Loucy (cell line): ENCODE results near the gene HSD17B13.
A peak's percentile ranks its signal among the peaks of the same experiment; 100 is the strongest.
"Not testable (repeated sequence)": the region's sequence is repeated elsewhere in the genome, so short reads cannot be mapped to it uniquely, and the experiment has no call there.

Experiments
- H2AFZ ChIP-seq: fragments of 200-600 bp; sonication (generic); 2 replicates; pipeline ENCODE4 v1.6.0; 2016; ENCODE audit warnings: antibody characterized with exemption, mild to moderate bottlenecking, low read length, moderate library complexity
- H3F3A ChIP-seq: fragments of 200-600 bp; 2 replicates; pipeline ENCODE4 v1.6.0; 2016; ENCODE audit warnings: antibody characterized with exemption, low read depth, mild to moderate bottlenecking
- H3K27me3 ChIP-seq: fragments of 200-600 bp; sonication (generic); 2 replicates; pipeline ENCODE4 v1.6.1; 2014; ENCODE audit warnings: low read length, mild to moderate bottlenecking; ENCODE audit not compliant: insufficient read depth, poor library complexity, severe bottlenecking
- H3K36me3 ChIP-seq: fragments of 200-600 bp; sonication (generic); 2 replicates; pipeline ENCODE4 v1.6.1; 2016; ENCODE audit warnings: low read length; ENCODE audit not compliant: insufficient read depth
- H3K4me1 ChIP-seq: fragments of 200-600 bp; sonication (generic); 2 replicates; pipeline ENCODE4 v1.5.1; 2014; ENCODE audit warnings: low read length, mild to moderate bottlenecking; ENCODE audit not compliant: insufficient read depth, poor library complexity, severe bottlenecking
- H3K4me2 ChIP-seq: fragments of 200-600 bp; sonication (generic); 2 replicates; pipeline ENCODE4 v1.6.0; 2014; ENCODE audit warnings: antibody characterized with exemption, low read length, low read depth, mild to moderate bottlenecking; ENCODE audit not compliant: poor library complexity, severe bottlenecking
- H3K4me3 ChIP-seq: fragments of 200-600 bp; sonication (generic); 2 replicates; pipeline ENCODE4 v1.5.1; 2014; ENCODE audit warnings: low read length, mild to moderate bottlenecking, mixed read lengths; ENCODE audit not compliant: poor library complexity, severe bottlenecking
- H3K79me2 ChIP-seq: fragments of 200-600 bp; sonication (generic); 2 replicates; pipeline ENCODE4 v1.6.1; 2014; ENCODE audit warnings: low read length; ENCODE audit not compliant: insufficient read depth
- H3K9ac ChIP-seq: fragments of 200-600 bp; sonication (generic); 2 replicates; pipeline ENCODE4 v1.6.0; 2014; ENCODE audit warnings: mild to moderate bottlenecking, low read depth, low read length, moderate library complexity; ENCODE audit not compliant: poor library complexity, severe bottlenecking
- H3K9me2 ChIP-seq: fragments of 200-600 bp; sonication (generic); replicated peaks from 2 replicates; pipeline ENCODE4 v1.6.1; 2016; ENCODE audit warnings: low read depth, low read length, mixed read lengths
- H3K9me3 ChIP-seq: fragments of 200-600 bp; sonication (generic); 2 replicates; pipeline ENCODE4 v1.6.1; 2014; ENCODE audit warnings: mild to moderate bottlenecking, antibody characterized with exemption, low read length, low read depth; ENCODE audit not compliant: insufficient read depth
- H4K20me1 ChIP-seq: fragments of 200-600 bp; sonication (generic); 2 replicates; pipeline ENCODE4 v1.6.0; 2014; ENCODE audit warnings: antibody characterized with exemption, low read length, mild to moderate bottlenecking; ENCODE audit not compliant: insufficient read depth, poor library complexity, severe bottlenecking
- EZH2phosphoT487 ChIP-seq: fragments of 200-600 bp; IDR thresholded peaks from 2 replicates; pipeline ENCODE4 v1.6.1; 2018; ENCODE audit warnings: antibody characterized with exemption, mild to moderate bottlenecking, moderate library complexity, borderline replicate concordance
- TF ChIP-seq, protein P1 (sequence below): fragments of 200-600 bp; sonication (generic); conservative IDR thresholded peaks from 2 replicates; pipeline ENCODE4 v1.5.1; 2014; ENCODE audit warnings: mild to moderate bottlenecking, antibody characterized with exemption, low read length

The HSD17B13 gene

DNA sequence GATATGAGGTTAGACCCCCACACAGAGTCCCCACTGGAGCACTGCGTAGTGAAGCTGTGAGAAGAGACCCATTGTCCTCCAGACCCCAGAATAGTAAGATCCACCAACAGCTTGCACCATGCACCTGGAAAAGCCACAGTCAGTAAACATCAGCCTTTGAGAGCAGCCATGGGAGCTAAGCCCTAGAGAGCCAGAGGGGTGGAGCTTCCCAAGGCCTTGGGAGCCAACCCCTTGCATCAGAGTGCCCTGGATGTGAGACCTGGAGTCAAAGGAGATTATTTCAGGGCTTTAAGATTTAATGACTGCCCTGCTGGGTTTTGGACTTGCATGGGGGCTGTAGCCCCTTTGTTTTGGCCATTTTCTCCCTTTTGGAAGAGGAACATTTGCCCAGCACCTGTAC lies 35.7 kb downstream of the HSD17B13 start:
- no peak overlapping the region for H3K4me2 ChIP-seq
- no peak overlapping the region for H2AFZ ChIP-seq
- peaks cover 4% of the 10 kb centered on the region; the same call in 1 of the 2 replicates for H3K9me3 ChIP-seq
- H3K9ac ChIP-seq: no peak overlapping the region
- no peaks in the 10 kb centered on the region for H3K27me3 ChIP-seq
- no peaks in the 10 kb centered on the region for H3K9me2 ChIP-seq
- H3K4me1 ChIP-seq: no peaks in the 10 kb centered on the region
- H3K4me3 ChIP-seq: no peak overlapping the region
- no peaks in the 10 kb centered on the region for H3K36me3 ChIP-seq
- H3K79me2 ChIP-seq: no peaks in the 10 kb centered on the region
- TF ChIP-seq EZH2phosphoT487: no peak
- TF ChIP-seq, protein P1, sequence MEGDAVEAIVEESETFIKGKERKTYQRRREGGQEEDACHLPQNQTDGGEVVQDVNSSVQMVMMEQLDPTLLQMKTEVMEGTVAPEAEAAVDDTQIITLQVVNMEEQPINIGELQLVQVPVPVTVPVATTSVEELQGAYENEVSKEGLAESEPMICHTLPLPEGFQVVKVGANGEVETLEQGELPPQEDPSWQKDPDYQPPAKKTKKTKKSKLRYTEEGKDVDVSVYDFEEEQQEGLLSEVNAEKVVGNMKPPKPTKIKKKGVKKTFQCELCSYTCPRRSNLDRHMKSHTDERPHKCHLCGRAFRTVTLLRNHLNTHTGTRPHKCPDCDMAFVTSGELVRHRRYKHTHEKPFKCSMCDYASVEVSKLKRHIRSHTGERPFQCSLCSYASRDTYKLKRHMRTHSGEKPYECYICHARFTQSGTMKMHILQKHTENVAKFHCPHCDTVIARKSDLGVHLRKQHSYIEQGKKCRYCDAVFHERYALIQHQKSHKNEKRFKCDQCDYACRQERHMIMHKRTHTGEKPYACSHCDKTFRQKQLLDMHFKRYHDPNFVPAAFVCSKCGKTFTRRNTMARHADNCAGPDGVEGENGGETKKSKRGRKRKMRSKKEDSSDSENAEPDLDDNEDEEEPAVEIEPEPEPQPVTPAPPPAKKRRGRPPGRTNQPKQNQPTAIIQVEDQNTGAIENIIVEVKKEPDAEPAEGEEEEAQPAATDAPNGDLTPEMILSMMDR: no peak
- no peaks in the 10 kb centered on the region for H3F3A ChIP-seq
- H4K20me1 ChIP-seq: no peaks in the 10 kb centered on the region

DNA sequence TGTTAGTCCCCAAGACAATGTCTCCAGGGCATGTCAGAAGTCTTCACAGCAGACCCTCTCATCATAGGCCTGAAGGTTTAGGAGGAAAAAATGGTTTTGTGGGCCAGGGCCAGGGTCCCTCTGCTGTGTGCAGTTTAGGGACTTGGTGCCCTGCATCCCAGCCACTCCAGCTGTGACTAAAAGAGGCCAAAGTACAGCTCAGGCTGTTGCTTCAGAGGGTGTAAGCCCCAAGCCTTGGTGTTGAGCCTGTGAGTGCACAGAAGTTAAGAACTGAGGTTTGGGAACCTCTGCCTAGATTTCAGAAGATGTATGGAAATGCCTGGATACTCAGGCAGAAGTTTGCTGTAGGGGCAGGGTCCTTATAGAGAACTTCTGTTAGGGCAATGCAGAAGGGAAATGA lies 38.4 kb downstream of the HSD17B13 start:
- not testable (repeated sequence) for H3K9me2 ChIP-seq, H3F3A ChIP-seq, H4K20me1 ChIP-seq, H3K4me2 ChIP-seq, H3K4me3 ChIP-seq, H3K36me3 ChIP-seq, H3K4me1 ChIP-seq, H2AFZ ChIP-seq, H3K79me2 ChIP-seq, H3K27me3 ChIP-seq, H3K9me3 ChIP-seq, H3K9ac ChIP-seq

DNA sequence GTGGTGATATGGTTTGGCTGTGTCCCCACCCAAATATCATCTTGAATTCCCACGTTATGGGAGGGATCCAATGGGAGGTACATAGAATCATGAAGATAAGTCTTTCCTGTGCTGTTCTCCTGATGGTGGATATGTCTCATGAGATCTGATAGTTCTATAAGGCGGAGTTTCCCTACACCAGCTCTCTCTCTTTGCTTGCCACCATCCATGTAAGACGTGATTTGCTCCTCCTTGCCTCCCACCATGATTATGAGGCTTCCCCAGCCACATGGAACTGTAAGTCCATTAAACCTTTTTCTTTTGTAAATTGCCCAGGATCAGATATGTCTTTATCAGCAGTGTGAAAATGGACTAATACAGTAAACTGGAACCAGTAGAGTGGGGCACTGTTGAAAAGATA lies 39.5 kb downstream of the HSD17B13 start:
- no peak overlapping the region for H3K4me2 ChIP-seq
- no peak for TF ChIP-seq EZH2phosphoT487
- TF ChIP-seq, protein P1: no peak
- H2AFZ ChIP-seq: no peak overlapping the region

DNA sequence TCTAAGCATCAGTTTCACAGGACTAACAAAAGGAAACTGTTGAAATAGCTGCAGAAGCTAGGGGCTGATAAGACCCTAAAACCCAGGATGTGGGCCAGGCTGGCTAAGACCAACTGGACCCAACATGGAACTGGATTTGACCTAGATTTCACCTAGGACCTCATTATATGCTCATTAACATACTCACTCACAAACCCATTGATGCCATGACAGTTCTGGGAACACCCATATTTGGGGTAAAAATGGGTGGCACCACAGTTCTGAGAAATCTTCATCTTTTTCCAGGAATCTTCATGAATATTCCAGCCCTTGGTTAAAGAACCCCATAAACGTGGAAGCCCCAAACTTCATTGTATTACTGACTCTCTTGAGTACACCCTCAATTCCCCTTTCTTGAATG lies 41.1 kb downstream of the HSD17B13 start:
- Histone ChIP-seq H3K9me3 (peaks cover 4% of the 10 kb centered on the region; the same call in 1 of the 2 replicates), H3K4me2 (no peak overlapping the region), H3K4me1 (peaks cover 3% of the 10 kb centered on the region), H3K9ac (no peak overlapping the region), H3K79me2 (no peaks in the 10 kb centered on the region), H3K27me3 (no peaks in the 10 kb centered on the region), H4K20me1 (no peaks in the 10 kb centered on the region), H3K4me3 (no peak overlapping the region), H3K36me3 (no peaks in the 10 kb centered on the region), H2AFZ (peak overlapping the region; percentile 64), H3F3A (no peaks in the 10 kb centered on the region), H3K9me2 (no peaks in the 10 kb centered on the region)
- TF ChIP-seq, protein P1: no peak
- no peak for TF ChIP-seq EZH2phosphoT487

More for the DNA sequence above, 39.5 kb downstream of the HSD17B13 start:
- H3K36me3 ChIP-seq: no peaks in the 10 kb centered on the region
- peaks cover 3% of the 10 kb centered on the region for H3K4me1 ChIP-seq
- no peak overlapping the region for H3K9ac ChIP-seq
- no peaks in the 10 kb centered on the region for H4K20me1 ChIP-seq
- no peak overlapping the region for H3K4me3 ChIP-seq
- no peaks in the 10 kb centered on the region for H3F3A ChIP-seq
- peaks cover 4% of the 10 kb centered on the region; the same call in 1 of the 2 replicates for H3K9me3 ChIP-seq
- no peaks in the 10 kb centered on the region for H3K79me2 ChIP-seq
- H3K27me3 ChIP-seq: no peaks in the 10 kb centered on the region
- no peaks in the 10 kb centered on the region for H3K9me2 ChIP-seq
